ENCODE data around the gene IGFBP5.

GRCh38 chr2:216696321-216696720, 972 bp upstream of the IGFBP5 start:
- TF ChIP-seq CTCF (IDR thresholded peaks at IDR 0.05), result no peak
- TF ChIP-seq POLR2A (IDR thresholded peaks at IDR 0.05), result no peak
- TF ChIP-seq EP300 (IDR thresholded peaks at IDR 0.05), result no peak
